Lower leg skin (tissue), 3 donors: ENCODE data around the gene EHF.

Source experiments
- POLR2A ChIP-seq, 2 donors: fragments of 450-650 bp; IDR thresholded peaks; one replicate each; pipeline ENCODE4 v1.6.1; 2016 to 2017; ENCODE audit warnings: antibody characterized with exemption in 2 of 2, mild to moderate bottlenecking in 1 of 2, moderate library complexity in 1 of 2
- TF ChIP-seq, protein P1 (sequence below), 3 donors: fragments of 450-650 bp; IDR thresholded peaks; one replicate each; pipeline ENCODE4 v1.5.1; 2016; ENCODE audit warnings: antibody characterized with exemption in 3 of 3, mild to moderate bottlenecking in 3 of 3, moderate library complexity in 2 of 3

DNA sequence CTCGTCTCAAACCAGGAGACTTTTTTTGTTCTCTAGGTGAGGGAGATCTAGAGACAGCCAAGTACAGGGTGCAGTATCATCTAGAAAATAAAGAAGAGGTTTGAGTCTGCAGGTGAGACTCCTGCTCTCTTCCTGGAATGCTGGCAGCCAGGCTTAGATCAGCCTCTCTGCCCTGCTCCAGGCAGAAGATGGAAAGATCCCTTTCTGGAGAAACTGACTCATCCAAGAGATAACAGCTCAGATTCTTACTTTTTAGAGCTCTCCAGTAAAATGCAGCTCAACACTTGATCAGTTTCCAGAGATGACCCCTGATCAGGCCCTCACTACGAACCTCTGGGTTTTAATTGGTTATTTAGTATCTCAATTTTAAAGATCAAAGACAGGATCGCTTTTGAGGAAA lies 44.6 kb upstream of the EHF start:
- no peak for TF ChIP-seq POLR2A (IDR thresholded peaks at IDR 0.05)
- TF ChIP-seq, protein P1, sequence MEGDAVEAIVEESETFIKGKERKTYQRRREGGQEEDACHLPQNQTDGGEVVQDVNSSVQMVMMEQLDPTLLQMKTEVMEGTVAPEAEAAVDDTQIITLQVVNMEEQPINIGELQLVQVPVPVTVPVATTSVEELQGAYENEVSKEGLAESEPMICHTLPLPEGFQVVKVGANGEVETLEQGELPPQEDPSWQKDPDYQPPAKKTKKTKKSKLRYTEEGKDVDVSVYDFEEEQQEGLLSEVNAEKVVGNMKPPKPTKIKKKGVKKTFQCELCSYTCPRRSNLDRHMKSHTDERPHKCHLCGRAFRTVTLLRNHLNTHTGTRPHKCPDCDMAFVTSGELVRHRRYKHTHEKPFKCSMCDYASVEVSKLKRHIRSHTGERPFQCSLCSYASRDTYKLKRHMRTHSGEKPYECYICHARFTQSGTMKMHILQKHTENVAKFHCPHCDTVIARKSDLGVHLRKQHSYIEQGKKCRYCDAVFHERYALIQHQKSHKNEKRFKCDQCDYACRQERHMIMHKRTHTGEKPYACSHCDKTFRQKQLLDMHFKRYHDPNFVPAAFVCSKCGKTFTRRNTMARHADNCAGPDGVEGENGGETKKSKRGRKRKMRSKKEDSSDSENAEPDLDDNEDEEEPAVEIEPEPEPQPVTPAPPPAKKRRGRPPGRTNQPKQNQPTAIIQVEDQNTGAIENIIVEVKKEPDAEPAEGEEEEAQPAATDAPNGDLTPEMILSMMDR (IDR thresholded peaks at IDR 0.05) = no peak
